MM.1S (cell line): ENCODE results near the gene PDE4B.

ENCODE experiments used
- DNase-seq: peaks from one replicate; pipeline ENCODE4 v3.0.0-alpha.2; 2015
- H2AFZ ChIP-seq: fragments of 300-600 bp; sonication (generic); 2 replicates; pipeline ENCODE4 v1.6.0; 2016; ENCODE audit warnings: antibody characterized with exemption, low read length
- H3F3A ChIP-seq: fragments of 300-600 bp; sonication (generic); 2 replicates; pipeline ENCODE4 v1.6.1; 2016; ENCODE audit warnings: mild to moderate bottlenecking, antibody characterized with exemption, low read length, moderate library complexity, mixed read lengths; ENCODE audit not compliant: insufficient read depth
- H3K27ac ChIP-seq: fragments of 300-600 bp; sonication (generic); 2 replicates; pipeline ENCODE4 v1.5.1; 2016; ENCODE audit warnings: mild to moderate bottlenecking, low read length
- H3K27me3 ChIP-seq: fragments of 300-600 bp; sonication (generic); replicated peaks from 2 replicates; pipeline ENCODE4 v1.6.0; 2016; ENCODE audit warnings: low read length; ENCODE audit not compliant: insufficient read depth
- H3K36me3 ChIP-seq: fragments of 300-600 bp; sonication (generic); replicated peaks from 2 replicates; pipeline ENCODE4 v1.6.1; 2016; ENCODE audit warnings: mild to moderate bottlenecking, low read length, mixed read lengths; ENCODE audit not compliant: insufficient read depth
- H3K4me1 ChIP-seq: fragments of 300-600 bp; sonication (generic); 2 replicates; pipeline ENCODE4 v1.6.1; 2016; ENCODE audit warnings: low read length, mixed read lengths
- H3K4me2 ChIP-seq: fragments of 300-600 bp; sonication (generic); 2 replicates; pipeline ENCODE4 v1.6.0; 2016; ENCODE audit warnings: low read depth, low read length
- H3K4me3 ChIP-seq: fragments of 300-600 bp; sonication (generic); 2 replicates; pipeline ENCODE4 v1.5.1; 2016; ENCODE audit warnings: low read length, mixed read lengths
- H3K79me2 ChIP-seq: fragments of 300-600 bp; sonication (generic); 2 replicates; pipeline ENCODE4 v1.6.1; 2016; ENCODE audit warnings: mixed run types, low read length, mixed read lengths
- H3K9ac ChIP-seq: fragments of 300-600 bp; sonication (generic); 2 replicates; pipeline ENCODE4 v1.6.1; 2016; ENCODE audit warnings: low read length, mixed read lengths
- H3K9me2 ChIP-seq: fragments of 300-600 bp; sonication (generic); replicated peaks from 2 replicates; pipeline ENCODE4 v1.6.1; 2016; ENCODE audit warnings: mild to moderate bottlenecking, low read length, mixed read lengths; ENCODE audit not compliant: insufficient read depth
- H3K9me3 ChIP-seq: fragments of 300-600 bp; sonication (generic); replicated peaks from 2 replicates; pipeline ENCODE4 v1.6.1; 2016; ENCODE audit warnings: mild to moderate bottlenecking, low read length, mixed read lengths; ENCODE audit not compliant: insufficient read depth
- H4K20me1 ChIP-seq: fragments of 300-600 bp; sonication (generic); 2 replicates; pipeline ENCODE4 v1.6.1; 2016; ENCODE audit warnings: mild to moderate bottlenecking, low read length, moderate library complexity, mixed read lengths; ENCODE audit not compliant: insufficient read depth
- CTCF ChIP-seq: fragments of 300-600 bp; sonication (generic); IDR thresholded peaks from 2 replicates; pipeline ENCODE4 v1.5.1; 2016; ENCODE audit warnings: antibody characterized with exemption, low read length, mixed read lengths
- EZH2 ChIP-seq: fragments of 300-600 bp; sonication (generic); optimal IDR thresholded peaks from 2 replicates; pipeline ENCODE3; 2017; ENCODE audit warnings: low read depth, mild to moderate bottlenecking, antibody characterized with exemption, low read length, mixed read lengths
- EZH2phosphoT487 ChIP-seq: fragments of 300-600 bp; sonication (generic); IDR thresholded peaks from 2 replicates; pipeline ENCODE4 v1.6.1; 2018; ENCODE audit warnings: antibody characterized with exemption, low read length

PDE4B gene

DNA sequence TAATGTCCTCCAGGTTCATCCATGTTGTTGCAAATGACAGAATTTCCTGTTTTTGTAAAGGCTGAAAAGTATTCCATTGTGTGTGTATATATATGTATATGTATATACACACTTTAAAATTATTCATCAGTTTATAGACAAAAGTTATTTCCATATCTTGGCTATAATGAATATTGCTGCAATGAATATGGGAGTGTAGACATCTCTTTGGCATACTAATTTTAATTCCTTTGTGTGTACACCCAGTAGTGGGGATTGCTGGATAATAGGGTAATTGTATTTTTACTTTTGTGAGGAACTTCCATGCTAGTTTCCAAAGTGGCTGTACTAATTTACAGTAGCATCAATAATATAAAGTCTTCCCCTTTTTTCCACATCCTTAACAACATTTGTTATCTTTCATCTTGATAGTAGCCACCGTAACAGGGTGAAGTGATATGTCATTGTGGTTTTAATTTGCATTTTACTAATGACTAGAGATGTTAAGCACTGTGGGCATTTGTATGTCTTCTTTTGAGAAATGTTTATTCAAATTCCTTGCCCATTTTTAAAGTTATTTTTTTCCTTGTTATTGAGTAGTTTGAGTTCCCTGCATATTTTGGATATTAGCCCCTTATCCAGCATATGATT, 243.0 kb downstream of the PDE4B start:
- Histone ChIP-seq H3K9ac (no peak overlapping the region), H3K4me3 (no peak overlapping the region), H3K27me3 (no peaks in the 10 kb centered on the region), H2AFZ (no peak overlapping the region), H3K27ac (no peak overlapping the region), H3K9me2 (no peaks in the 10 kb centered on the region), H3K79me2 (no peaks in the 10 kb centered on the region), H4K20me1 (no peaks in the 10 kb centered on the region), H3K4me2 (no peak overlapping the region), H3F3A (no peaks in the 10 kb centered on the region), H3K4me1 (no peaks in the 10 kb centered on the region), H3K9me3 (no peaks in the 10 kb centered on the region), H3K36me3 (no peaks in the 10 kb centered on the region)
- no peak for TF ChIP-seq EZH2phosphoT487
- no peak for TF ChIP-seq EZH2
- TF ChIP-seq CTCF = no peak
- DNase-seq = no peak

GRCh38 chr1:66041654-66042053, 249.0 kb downstream of the PDE4B start:
- Histone ChIP-seq H3F3A (no peaks in the 10 kb centered on the region), H3K27ac (no peak overlapping the region), H2AFZ (no peak overlapping the region), H4K20me1 (no peaks in the 10 kb centered on the region), H3K4me1 (no peaks in the 10 kb centered on the region), H3K79me2 (no peaks in the 10 kb centered on the region), H3K9me3 (no peaks in the 10 kb centered on the region), H3K36me3 (no peaks in the 10 kb centered on the region), H3K27me3 (no peaks in the 10 kb centered on the region), H3K9me2 (no peaks in the 10 kb centered on the region), H3K4me3 (no peak overlapping the region), H3K4me2 (no peak overlapping the region), H3K9ac (no peak overlapping the region)
- no peak for DNase-seq
- no peak for TF ChIP-seq CTCF
- no peak for TF ChIP-seq EZH2
- no peak for TF ChIP-seq EZH2phosphoT487

- Histone ChIP-seq H3K27me3 (no peaks in the 10 kb centered on the region), H2AFZ (no peak overlapping the region), H3K27ac (no peak overlapping the region), H3K4me3 (no peak overlapping the region), H3K4me2 (no peak overlapping the region), H3K36me3 (no peaks in the 10 kb centered on the region), H3F3A (no peaks in the 10 kb centered on the region), H3K4me1 (no peaks in the 10 kb centered on the region), H3K9me2 (no peaks in the 10 kb centered on the region), H3K9ac (no peak overlapping the region), H3K9me3 (no peaks in the 10 kb centered on the region), H4K20me1 (no peaks in the 10 kb centered on the region), H3K79me2 (no peaks in the 10 kb centered on the region)
- no peak for DNase-seq
- no peak for TF ChIP-seq EZH2
- no peak for TF ChIP-seq EZH2phosphoT487
- no peak for TF ChIP-seq CTCF
Measured at GRCh38 chr1:66043186-66043585, 250.5 kb downstream of the PDE4B start.
